ENCODE data around the gene ZSWIM1. TPM values are rescaled to one million over a fixed set of nuclear protein-coding genes. Genes with fewer than 3 reads are reported as not detected.

ZSWIM1 gene
- total and polyA plus RNA-seq, 10 of the 15 experiments (the other 5 are each of a cell fraction or from before 2014, with no cell fraction given): 2.4 to 16.0 (median 9.8) TPM

DNA sequence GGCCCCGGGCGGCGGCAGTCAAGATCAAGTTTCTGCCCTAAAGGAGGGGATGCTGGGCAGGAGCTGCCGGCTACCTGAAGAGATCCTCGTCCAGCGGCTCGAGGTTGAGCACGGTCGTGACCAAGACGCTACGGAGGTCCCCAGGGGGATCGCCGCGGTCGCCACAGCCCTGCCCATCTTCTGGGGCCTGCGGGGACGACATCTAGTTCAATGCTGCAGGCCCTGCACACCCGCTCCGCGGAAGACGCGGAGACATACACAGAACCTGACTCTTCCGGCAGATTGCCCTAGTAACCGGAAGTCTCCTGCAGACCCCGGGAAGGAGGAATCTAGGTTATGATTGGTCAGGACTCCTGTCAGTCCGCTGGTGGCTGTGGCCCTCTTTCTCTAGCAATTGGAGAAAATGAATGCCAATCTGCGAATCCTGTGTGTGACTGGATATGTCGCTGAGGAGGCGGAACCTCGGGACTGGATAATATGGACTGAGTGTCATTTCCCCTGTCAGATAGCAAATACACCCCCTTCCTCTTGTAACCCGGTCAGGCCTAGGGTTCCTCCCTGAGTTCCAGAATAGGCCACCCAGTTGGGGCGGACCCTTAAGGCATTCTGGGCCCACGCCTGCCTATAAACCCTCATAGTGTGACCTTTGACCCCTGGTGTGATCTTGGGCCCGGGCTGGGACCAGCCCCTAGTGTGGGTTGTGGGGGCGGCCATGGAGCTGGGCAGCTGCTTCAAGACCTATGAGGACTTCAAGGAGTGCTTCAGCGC, 23.7 kb upstream of the ZSWIM1 start, which contains the start of the genes ACOT8 and ZSWIM3 (continued):
- TF ChIP-seq STAT3 (IDR thresholded peaks at IDR 0.05; ENCODE audit: low read depth, low read length) (no peak), ETV6 (conservative IDR thresholded peaks at IDR 0.05 in 1 of 2, IDR thresholded peaks at IDR 0.05 in 1 of 2; ENCODE audit: borderline replicate concordance in 1 of 2, low read depth in 1 of 2) (no peak), ZNF622 (IDR thresholded peaks at IDR 0.05) (no peak), MYC (IDR thresholded peaks at IDR 0.05; ENCODE audit: insufficient read depth, insufficient read length, insufficient replicate concordance, low read length, severe bottlenecking) (no peak), WRNIP1 (IDR thresholded peaks at IDR 0.05; ENCODE audit: borderline replicate concordance, low read depth, low read length) (0 out of 2 replicates have a peak, but pooled peaks have one; percentile 36), KDM1A (IDR thresholded peaks at IDR 0.05; ENCODE audit: borderline replicate concordance) (no peak), PML (IDR thresholded peaks at IDR 0.05; ENCODE audit: low read length) (peak; percentile 87; the same call in 1 of the 2 replicates), ZNF384 (IDR thresholded peaks at IDR 0.05; ENCODE audit: borderline replicate concordance, low read depth, low read length) (no peak), RELA (IDR thresholded peaks at IDR 0.05; ENCODE audit: borderline replicate concordance, partially characterized antibody) (peak; percentile 26), BCL11A (IDR thresholded peaks at IDR 0.05; ENCODE audit: low read depth, low read length) (no peak), ZNF217 (IDR thresholded peaks at IDR 0.05) (no peak), NFXL1 (IDR thresholded peaks at IDR 0.05; ENCODE audit: borderline replicate concordance) (no peak), BACH1 (IDR thresholded peaks at IDR 0.05; ENCODE audit: borderline replicate concordance) (peak; percentile 24; the same call in 1 of the 2 replicates), HDAC2 (IDR thresholded peaks at IDR 0.05) (no peak), NFYB (IDR thresholded peaks at IDR 0.05; ENCODE audit: insufficient read depth, low read depth, low read length) (peak; percentile 98), ATF7 (IDR thresholded peaks at IDR 0.05; ENCODE audit: low read depth) (peak; percentile 65), GABPA (IDR thresholded peaks at IDR 0.05; ENCODE audit: low read depth) (peak; percentile 99), JUNB (IDR thresholded peaks at IDR 0.05) (no peak), RBBP5 (conservative IDR thresholded peaks at IDR 0.05) (no peak), SMC3 (IDR thresholded peaks at IDR 0.05; ENCODE audit: borderline replicate concordance, low read length) (no peak), IKZF2 (IDR thresholded peaks at IDR 0.05) (peak in 1 of 2 experiments; percentile 70; a peak in 2 of 4 replicates), BMI1 (IDR thresholded peaks at IDR 0.05; ENCODE audit: borderline replicate concordance) (no peak), EGR1 (IDR thresholded peaks at IDR 0.05; ENCODE audit: borderline replicate concordance in 1 of 2, low read depth in 2 of 2, low read length in 2 of 2) (0 out of 3 replicates have a peak, but pooled peaks of 1 of the 2 experiments have one; percentile 6)
- TF ChIP-seq, protein P1, sequence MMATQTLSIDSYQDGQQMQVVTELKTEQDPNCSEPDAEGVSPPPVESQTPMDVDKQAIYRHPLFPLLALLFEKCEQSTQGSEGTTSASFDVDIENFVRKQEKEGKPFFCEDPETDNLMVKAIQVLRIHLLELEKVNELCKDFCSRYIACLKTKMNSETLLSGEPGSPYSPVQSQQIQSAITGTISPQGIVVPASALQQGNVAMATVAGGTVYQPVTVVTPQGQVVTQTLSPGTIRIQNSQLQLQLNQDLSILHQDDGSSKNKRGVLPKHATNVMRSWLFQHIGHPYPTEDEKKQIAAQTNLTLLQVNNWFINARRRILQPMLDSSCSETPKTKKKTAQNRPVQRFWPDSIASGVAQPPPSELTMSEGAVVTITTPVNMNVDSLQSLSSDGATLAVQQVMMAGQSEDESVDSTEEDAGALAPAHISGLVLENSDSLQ (IDR thresholded peaks at IDR 0.05): peak; percentile 100
- TF ChIP-seq, protein P2, sequence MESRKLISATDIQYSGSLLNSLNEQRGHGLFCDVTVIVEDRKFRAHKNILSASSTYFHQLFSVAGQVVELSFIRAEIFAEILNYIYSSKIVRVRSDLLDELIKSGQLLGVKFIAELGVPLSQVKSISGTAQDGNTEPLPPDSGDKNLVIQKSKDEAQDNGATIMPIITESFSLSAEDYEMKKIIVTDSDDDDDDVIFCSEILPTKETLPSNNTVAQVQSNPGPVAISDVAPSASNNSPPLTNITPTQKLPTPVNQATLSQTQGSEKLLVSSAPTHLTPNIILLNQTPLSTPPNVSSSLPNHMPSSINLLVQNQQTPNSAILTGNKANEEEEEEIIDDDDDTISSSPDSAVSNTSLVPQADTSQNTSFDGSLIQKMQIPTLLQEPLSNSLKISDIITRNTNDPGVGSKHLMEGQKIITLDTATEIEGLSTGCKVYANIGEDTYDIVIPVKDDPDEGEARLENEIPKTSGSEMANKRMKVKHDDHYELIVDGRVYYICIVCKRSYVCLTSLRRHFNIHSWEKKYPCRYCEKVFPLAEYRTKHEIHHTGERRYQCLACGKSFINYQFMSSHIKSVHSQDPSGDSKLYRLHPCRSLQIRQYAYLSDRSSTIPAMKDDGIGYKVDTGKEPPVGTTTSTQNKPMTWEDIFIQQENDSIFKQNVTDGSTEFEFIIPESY (IDR thresholded peaks at IDR 0.05): peak; percentile 38; the same call in 1 of the 2 replicates
- TF ChIP-seq, protein P3, sequence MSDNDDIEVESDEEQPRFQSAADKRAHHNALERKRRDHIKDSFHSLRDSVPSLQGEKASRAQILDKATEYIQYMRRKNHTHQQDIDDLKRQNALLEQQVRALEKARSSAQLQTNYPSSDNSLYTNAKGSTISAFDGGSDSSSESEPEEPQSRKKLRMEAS (IDR thresholded peaks at IDR 0.05; ENCODE audit: low read depth, low read length): 0 out of 2 replicates have a peak, but pooled peaks have one; percentile 15

Data from GM12878 (cell line).